Activated CD4-positive, alpha-beta T cell treated with anti-CD3 and anti-CD28 coated beads for 1 hour (primary cell): Measurements from ENCODE around the gene KCNAB3.
A peak's percentile ranks its signal among the peaks of the same experiment; 100 is the strongest.

ENCODE experiments used
- DNase-seq: peaks from one replicate; pipeline ENCODE4 v3.0.0-alpha.2; 2020

KCNAB3 gene

DNA sequence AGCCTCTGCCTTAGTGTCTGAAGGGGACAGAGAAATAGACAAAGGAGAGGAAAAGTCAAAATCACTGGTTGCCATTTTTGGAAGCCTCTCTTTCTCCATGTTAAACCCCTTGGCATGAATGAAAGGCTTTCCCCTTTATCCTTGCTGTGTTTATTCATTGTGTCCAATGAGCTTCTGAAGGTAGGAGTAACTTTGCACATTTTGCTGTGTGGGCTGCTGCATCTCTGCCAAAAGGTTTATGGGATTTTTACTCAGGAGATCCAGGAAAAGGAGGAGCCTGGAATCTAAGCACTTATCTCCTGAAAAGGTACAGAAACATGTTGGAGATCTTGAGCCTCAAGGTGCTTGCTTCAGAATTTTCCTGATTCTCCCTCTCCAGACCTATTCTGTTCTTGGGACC, 6.2 kb upstream of the KCNAB3 start:
- DNase-seq, result no peak

DNA sequence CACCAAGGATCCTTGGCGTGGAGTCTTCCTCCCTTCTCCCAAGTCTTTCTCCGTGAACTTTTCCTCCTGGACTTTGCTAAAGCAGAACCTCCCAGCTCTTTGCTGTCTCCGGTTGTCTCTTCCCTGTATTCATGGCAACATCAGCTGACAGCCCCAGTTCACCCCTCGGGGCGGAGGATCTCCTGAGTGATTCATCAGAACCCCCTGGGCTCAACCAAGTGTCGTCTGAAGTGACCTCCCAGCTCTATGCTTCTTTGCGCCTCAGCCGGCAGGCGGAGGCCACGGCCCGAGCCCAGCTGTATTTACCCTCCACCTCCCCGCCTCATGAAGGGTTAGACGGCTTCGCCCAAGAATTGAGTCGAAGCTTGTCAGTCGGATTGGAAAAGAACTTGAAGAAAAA, 3.3 kb upstream of the KCNAB3 start:
- DNase-seq, result no peak

DNA sequence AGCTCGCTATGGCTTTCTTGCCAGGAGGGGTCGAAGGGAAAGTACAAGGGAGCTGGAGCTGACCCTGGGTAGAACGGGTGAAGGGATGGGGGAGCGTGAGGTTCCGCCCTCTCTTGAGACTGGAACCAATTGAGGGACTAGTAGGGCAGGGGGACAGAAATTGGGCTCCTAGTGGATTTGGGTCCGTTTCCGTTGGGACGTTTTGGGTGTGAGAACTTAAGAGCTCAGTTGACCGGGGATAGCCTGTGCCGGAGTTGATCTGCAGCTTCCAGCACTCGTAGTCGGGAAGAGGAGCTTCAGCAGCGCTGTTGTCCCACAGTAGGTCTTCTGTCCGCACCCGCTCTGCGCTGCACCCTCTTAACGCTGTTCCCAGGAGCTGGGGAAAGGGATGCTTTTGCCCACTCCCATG, 2.8 kb upstream of the KCNAB3 start:
- DNase-seq, result no peak

DNA sequence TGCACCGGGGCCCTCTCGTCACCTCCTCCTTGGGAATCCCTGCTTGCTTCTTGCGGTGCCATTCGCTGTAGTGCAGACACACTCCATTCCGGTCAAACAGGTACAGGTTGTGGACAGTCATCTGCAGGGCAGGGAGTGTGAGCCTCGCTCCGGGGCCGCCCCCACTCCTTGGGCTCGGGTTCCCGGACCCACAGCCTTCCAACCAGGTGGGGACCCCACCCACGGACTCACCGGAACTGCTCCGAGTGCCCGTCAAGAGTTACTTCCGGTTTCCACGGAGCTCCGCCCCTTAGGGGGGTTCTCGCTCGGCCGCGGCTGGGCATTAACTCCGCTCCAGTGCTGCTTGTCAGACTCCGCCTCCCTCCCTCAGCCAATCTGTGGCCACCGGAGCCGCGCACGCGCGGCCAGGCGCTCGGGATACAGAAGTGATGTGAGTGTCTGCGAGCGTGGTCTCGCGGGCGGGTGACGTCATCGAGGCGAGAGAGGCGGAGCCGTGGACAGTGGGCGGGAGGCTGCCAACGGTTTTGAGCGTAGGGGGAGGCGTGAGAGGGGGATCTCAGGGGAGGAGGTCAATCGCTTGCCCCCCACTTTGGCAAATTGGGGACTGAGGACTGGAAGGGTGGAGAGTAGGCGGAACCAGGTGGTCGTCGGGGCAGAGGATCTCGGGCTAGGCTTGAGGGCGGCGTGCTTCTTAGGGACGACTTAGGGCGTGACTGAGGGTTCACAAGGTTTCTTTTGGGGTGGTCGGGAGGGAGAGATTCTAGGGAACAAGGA, 2.2 kb upstream of the KCNAB3 start, which contains the start of the genes CNTROB and TRAPPC1:
Gene CNTROB, plus strand, starts transcription at position 498 of the 774 bp plus-strand sequence. CDS start 874 bp downstream, outside the sequence.
Gene TRAPPC1, minus strand, starts transcription at position 238 of the 774 bp plus-strand sequence. Its CDS starts 117 bp downstream, at position 121.
- DNase-seq, result peak; percentile 99

DNA sequence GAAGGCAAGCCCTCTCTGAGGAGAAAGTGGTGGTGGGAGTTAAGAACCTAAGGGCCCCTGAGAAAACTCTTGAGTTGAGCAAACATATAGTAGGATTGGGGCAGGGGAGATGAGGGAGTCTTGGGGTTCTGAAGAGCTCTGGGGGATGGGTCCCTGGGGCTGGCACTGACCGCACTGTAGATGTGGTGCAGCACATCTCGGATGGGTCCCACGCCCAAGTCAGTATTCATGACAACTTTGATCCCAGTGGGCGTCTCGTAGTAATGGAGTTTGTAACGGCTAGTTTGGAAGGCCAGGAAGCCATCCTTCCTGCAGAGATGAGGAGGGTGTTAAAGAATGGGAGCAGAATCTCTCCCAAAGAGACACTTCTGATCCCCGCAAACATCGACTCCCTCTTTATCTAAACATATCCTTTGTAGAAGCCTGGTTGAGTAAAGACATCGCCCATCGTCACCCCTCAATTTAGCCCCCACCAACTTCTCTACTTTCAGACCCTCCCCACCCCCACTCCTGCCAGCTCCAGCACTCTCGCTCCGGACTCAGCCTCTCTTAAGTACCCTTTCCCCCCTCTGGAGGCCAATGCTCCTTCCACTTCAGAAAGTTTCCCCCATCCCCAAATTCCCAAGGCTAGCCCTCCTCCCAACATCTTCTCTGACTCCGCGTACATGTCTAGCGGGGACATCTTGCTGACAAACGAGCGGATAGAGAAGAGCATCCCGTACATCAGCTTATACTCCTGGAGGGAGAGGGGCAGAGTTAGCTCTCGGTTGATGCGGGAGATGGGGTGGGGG, 1.4 kb upstream of the KCNAB3 start:
- DNase-seq, result no peak

DNA sequence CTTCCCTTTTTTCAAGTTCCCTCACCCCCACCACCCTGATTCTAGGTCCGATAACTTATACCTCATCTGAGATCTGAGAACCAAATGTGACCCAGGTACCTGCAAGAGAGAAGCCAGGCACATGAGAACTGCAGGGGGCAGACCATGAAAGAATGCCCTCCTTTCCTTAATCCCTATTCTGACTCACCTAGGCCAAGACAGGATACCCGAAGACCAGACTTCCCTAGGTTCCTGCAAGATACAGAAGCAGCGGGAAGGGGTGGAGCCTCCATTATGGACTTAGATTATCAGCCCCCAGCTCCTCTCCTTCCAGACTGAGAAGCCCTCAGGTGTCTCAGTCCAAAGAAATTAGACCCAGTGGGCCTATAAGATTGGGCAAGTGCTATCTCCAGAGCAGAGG, 2.1 kb downstream of the KCNAB3 start:
- no peak for DNase-seq

DNA sequence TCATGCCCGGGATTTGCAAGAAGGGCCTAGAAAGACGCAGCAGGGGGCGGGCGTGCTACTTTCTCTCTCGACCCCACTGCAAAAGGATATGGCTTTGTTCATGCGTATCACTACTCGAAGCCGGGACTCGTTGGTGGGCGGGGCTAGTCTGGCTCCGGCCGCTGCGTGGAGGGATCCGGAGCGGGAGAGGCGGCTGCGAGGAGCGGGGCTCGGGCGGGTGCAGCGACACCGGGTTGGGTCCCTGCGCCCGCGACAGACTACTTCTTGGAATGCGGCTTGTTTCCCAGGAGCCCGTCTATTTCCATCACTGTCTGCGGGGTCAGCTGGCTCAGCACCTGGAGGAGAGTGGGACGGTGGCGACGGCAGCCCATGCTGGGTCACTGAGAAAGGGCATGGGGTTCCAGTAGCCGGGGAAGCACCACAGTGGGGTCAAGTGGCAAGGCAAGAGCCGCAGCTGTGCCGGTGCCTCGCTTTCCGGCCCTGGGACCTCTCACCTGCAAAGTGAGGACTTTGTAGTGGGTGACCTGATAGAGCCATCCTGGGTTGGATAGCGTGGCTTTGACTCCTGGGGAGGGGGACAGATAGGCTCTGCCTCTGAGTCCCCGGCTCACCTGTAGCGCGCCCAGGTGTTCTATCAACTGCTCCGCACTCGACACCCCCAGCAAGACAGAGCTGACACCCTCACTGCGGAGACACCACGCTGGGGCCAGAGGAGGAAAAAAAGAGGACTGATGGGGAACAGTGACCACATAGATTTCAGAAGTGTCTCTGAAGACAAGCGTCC, 6.6 kb downstream of the KCNAB3 start:
- peak; percentile 76 for DNase-seq

DNA sequence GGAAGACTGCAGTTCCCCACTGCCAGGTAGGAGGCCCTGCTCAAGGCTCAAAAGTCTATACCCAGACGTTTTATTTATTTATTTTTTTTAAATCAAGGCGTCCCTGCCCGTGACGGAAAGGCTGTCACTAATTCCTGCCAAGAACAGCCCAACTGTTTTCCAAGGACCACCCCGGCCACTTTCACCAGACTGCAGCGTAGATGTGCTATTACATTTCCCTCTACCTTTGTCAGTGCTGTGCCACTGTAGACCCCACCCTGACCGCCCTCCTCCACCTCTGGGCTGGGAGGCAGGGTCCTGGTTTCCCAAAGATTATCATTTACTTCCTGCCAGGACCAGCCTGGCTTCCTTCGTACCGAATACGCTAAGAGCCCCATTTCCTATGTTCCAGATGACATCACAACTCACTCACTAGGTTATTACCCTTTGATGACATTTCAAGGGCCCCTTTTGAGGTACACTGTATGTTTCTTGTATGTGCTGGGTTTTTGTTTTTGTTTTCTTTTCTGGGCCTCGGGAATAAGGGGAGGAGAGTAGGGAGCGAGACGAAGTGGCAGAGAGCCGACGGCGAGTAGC, 7.3 kb downstream of the KCNAB3 start:
- no peak for DNase-seq

DNA sequence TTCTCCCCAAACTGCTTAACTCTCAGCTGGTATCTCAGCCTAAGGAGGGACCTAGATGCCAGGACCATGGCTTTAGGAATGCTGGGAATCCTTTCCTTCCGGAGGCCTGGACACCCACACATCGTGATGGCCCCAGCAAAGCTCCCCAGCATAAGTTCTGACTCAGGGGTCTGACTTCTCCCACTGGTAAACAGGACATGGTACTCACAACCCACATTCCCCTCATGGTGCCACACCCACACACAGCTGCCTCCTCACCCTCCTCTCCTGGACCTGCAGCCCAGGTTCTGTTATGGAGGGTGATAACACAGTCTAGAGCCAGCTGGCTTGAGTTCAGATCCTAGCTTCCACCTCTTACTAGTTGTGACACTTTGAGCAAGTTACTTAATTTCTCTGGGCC, 12.8 kb downstream of the KCNAB3 start:
- no peak for DNase-seq

DNA sequence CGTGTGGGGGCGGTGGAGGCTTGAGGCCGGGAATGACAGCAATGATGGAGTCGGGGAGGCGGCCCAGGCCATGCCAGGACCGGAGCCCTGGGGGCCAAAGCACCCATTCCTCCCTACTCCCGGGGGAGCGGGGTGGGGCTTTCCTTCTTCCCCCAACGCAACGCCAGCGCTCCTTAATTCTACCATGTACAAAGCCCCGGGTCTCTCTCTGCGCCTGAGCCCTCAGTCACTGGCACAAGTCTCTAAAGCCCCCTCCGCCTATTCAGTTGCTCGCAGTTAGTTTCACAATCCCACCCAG, 13.3 kb downstream of the KCNAB3 start:
- no peak for DNase-seq

DNA sequence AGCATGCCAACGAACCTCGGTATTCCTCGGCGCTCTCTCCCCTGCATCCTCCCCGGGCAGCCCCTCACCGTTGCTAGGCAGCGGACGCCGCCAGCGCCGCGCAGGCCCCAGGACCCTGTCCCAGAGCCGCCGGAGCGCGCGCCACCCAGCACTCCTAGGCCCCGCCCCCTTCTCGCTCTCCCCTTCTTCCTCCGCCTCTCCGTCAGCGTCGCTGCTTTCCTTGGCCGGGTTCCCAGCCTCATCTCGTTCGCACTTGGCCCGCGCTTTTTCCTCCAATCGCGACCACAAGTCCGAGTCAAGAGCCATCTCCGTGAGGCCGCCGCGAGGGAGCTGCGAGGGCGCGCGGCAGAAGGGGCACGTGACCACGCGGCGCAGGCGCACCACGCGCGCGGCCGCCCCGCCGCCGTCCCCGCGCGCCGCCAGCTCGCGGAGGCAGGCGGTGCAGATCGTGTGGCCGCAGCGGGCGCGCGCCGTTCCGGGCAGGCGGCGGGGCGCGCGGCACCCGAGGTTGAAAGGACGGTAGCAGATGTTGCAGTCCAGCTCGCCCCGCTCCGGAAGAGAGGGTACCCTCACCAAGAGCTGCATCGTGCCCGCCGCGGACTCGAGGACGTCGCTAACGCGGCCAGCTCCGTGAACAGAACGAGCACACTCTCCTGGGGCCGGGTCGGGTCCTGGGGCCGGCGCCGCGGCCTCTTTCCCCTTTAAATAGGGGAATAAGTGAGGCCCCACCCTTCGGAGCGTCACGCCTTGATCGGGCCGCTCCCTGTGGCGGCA, 13.9 kb downstream of the KCNAB3 start, which contains the start of gene RNF227:
Gene RNF227, minus strand, starts transcription at position 679 of the 774 bp plus-strand sequence. Its CDS starts 94 bp downstream, at position 585.
- peak; percentile 66 for DNase-seq

DNA sequence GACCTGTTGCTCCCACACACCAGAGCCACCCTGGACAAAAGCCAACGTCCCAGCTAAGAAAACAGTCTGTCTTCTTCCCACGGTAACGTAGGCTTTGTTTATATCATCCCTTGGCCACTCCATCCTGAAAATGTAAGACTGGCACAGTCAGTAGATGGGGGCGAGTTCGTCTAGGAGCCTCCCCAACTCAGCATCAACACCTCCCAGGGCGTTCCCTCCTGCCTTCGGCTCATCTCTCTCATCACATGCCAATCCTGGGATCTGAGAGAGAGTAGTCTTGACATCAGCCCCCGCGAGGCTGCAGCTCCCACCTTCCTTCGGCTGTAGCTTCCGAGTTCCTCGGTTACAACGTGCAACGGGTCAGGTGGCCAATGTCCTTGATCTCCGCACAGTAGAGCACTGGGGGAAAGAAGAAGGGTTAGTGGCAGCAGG, 14.5 kb downstream of the KCNAB3 start:
- DNase-seq, result no peak

DNA sequence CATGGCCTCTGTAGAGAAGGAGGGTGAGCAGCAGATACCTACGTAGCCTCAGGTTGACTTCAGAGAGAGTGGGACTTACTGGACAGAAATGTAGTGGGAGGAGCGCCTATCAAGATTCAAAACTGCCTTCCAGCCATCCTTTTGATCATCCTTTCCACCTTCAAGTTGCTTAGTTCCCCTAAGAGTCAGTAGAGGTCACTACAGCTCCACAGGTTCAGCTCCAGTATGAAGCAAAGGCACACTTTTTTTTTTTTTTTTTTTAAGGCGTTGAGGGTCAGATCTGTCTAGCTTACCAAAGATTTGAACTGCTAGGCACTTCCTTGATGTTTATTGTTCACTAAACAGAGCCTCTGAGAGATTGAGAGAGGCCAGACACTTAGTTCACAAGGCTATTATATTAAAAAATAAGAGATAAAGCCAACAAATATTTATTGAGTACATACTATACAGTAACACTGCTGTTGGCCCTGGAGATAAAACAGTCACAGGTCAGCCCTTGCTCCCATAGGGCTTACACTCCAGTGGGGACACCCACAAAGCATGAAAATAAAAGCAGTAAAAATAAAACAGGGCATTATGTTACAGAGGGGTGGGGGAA, 16.6 kb downstream of the KCNAB3 start:
- DNase-seq, result no peak

DNA sequence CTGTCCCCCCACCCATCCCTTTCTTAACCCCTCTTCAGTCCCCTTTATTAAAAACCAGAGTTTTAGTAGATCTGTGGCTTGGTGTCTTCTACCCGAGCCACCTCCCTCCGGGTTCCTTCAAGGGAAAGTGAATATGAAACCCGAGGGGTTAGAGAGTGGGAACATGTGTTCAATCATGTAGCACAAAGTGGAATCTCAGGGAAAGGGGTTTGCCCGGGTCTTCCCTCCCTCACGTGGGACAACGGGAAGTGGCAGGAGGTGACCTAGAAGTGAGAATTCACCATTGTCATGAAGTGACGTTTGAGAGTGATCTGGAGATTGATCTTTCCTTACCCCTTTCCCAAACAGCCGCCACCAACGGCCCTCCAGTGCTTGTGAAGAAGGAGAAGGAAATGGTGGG, 18.5 kb downstream of the KCNAB3 start:
- no peak for DNase-seq

DNA sequence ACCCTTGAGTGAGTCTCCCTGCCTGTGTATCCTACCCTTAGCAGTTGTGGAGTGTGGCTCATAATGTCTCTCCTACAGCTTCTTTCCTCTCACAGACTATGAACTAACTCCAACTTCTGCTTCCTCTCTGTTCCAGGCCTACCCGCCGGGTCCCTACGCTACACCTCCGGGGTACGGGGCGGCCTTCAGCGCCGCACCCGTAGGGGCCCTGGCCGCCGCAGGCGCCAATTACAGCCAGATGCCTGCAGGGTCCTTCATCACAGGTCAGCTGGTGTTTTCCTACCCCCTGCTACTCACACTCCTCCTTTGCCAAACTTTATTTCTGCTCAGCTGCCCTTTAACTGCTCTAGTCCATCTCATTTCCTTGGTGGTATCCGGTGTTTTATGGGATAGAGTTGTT, 18.9 kb downstream of the KCNAB3 start:
- no peak for DNase-seq

DNA sequence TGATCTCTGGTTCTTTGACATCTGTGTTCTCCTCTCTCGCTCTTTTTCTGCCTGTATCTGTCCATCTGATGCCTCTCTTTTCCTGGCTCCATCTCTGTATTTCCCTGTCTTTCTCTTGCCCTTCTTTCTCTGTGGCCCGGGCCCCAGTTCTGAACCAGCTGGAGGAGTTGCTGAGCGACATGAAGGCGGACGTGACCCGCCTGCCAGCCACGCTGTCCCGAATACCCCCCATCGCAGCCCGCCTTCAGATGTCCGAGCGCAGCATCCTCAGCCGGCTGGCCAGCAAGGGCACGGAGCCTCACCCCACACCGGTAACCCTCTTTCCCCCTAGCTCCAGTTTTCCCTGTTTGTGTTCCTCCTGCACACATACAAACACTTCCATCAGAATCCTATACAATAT, 19.4 kb downstream of the KCNAB3 start:
- DNase-seq, result no peak

DNA sequence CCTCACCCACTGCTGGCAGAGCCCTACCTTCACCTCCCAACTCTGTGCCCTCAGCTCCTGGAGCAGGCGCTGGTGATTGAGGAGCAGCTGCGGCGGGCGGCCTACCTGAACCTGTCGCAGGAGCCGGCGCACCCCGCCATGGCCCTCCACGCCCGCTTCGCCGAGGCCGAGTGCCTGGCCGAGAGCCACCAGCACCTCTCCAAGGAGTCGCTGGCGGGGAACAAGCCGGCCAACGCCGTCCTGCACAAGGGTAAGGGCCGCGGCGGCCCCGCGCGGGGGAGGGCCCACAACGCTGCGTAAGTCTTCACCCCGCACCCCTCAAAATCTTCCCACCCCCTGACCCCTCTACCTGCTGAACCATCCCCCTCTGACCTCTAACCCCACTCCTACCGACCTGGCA, 20.6 kb downstream of the KCNAB3 start:
- DNase-seq, result no peak

DNA sequence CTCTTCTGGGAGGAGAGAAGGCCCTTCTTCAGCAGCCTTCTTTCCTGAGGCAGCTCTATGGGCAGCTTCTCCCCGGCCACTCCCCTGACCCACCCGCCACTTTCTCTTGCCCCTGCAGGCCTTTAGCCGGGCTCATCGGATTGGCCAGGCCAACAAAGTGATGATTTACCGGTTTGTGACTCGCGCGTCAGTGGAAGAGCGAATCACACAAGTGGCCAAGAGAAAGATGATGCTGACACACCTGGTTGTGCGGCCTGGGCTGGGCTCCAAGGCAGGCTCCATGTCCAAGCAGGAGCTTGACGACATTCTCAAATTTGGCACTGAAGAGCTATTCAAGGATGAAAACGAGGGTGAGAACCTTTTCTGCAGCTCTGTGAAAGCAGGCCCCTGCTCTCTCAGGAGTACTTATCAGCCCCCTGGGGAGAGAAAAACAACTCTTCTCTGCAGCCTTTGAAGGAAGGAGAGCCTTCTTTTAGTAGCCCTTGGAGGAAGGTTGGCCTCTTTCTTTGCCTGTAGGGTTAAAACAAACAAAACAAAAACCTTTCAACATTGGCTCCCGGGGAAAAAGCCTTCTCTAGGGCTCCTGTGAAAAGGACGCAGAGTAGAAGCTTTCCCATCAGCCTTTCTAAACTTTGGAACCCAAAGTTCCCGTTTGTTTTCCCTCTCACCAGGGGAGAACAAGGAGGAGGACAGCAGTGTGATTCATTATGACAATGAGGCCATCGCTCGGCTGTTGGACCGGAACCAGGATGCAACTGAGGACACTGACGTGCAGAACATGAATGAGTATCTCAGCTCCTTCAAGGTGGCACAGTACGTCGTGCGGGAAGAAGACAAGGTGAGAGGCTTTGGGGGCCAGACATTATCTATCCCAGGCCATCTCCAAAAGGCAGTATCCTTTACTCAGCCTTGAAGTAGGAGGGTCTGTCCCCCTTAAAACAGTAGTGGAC, 26.2 kb downstream of the KCNAB3 start:
- DNase-seq, result no peak

DNA sequence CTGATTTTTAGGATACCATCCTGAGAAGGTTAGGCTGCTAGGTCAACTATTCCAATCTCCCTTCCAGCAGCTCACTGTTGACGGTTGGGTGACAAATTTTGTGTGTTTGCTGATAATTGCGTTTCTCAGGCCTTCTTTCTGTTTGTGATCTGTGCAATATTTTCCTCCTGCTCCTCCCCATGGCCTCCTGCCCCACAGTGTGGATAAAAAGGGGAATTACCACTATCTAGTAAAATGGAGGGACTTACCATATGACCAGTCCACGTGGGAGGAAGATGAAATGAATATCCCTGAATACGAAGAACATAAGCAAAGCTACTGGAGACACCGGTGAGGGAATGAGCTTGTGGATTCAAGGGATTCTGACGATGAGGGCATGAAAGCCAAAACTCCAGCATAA, 31.9 kb downstream of the KCNAB3 start:
- no peak for DNase-seq

DNA sequence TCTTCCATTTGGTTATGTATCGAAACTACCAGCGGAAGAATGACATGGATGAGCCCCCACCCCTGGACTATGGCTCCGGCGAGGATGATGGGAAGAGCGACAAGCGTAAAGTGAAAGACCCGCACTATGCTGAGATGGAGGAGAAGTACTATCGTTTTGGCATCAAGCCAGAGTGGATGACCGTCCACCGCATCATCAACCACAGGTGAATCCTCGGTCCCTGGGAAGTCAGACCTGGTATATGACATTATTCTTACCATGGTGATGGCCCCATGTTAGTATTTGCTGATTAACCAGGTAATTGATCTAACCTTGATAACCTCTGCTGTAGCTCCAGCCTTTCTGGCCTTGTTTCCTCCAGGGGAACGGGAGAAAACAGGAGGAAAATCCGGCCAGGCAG, 32.6 kb downstream of the KCNAB3 start:
- no peak for DNase-seq

DNA sequence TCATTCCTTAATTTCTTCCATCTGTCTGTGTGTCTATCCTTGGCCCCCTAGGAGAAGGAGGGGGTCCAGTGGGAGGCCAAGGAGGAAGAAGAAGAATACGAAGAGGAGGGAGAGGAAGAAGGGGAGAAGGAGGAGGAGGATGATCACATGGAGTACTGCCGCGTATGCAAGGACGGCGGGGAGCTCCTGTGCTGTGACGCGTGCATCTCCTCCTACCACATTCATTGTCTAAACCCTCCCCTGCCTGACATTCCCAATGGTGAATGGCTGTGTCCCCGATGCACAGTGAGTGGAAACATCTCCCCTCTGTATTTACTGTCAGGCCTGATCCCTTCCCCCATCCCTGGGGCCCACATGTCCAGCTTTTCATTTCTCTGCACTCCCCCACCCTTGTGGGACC, 34.8 kb downstream of the KCNAB3 start:
- DNase-seq, result no peak
